ENCODE measurements around the gene SYNDIG1. TPM values are rescaled to one million over a fixed set of nuclear protein-coding genes. Genes with fewer than 3 reads are reported as not detected.
A peak's percentile ranks its signal among the peaks of the same experiment; 100 is the strongest.

The SYNDIG1 gene
- total RNA-seq, 1 experiment from 2014 or later: 5.4 TPM

GRCh38 chr20:24600012-24600411 lies 130.6 kb downstream of the SYNDIG1 start:
- H3K27me3 Mint-ChIP-seq (ENCODE audit: low read depth): no peaks in the 10 kb centered on the region
- no peaks in the 10 kb centered on the region for H3K4me1 ChIP-seq (ENCODE audit: insufficient read depth, low read length)
- H3K56ac ChIP-seq (ENCODE audit: insufficient read length, low read depth, low read length): no peak overlapping the region
- H3K9ac ChIP-seq (ENCODE audit: extremely low read depth, insufficient read length, low read length): no peak overlapping the region
- no peak for DNase-seq
- TF ChIP-seq CTCF (conservative IDR thresholded peaks at IDR 0.05): peak; percentile 54
- no peaks in the 10 kb centered on the region for H4K20me1 ChIP-seq (ENCODE audit: control insufficient read depth, insufficient read depth, insufficient read length)
- WGBS (ENCODE audit: extremely low coverage, insufficient read length, low lambda C conversion rate): no CpG with 5 or more reads among the region's 3 CpGs
- no peak overlapping the region for H2BK15ac ChIP-seq (ENCODE audit: low read depth, low read length)
- peaks cover 8 to 12% of the 10 kb centered on the region in 2 experiments; a peak in 3 of 4 replicates for H3K4me1 Mint-ChIP-seq
- no peak overlapping the region for H3K27ac Mint-ChIP-seq
- no peak overlapping the region for H2BK12ac ChIP-seq (ENCODE audit: insufficient read length, low read depth, low read length)
- no peak overlapping the region for H3K14ac ChIP-seq (ENCODE audit: insufficient read depth, low read length)
- no peak overlapping the region for H4K91ac ChIP-seq (ENCODE audit: insufficient read length, low read depth, low read length)
- H3K9me3 Mint-ChIP-seq: peaks cover 6 to 13% of the 10 kb centered on the region in 2 experiments; a peak in 4 of 5 replicates
- H3K9me3 ChIP-seq (ENCODE audit: control insufficient read depth, low read depth, low read length): no peaks in the 10 kb centered on the region
- no peaks in the 10 kb centered on the region for H3K27me3 ChIP-seq (ENCODE audit: insufficient read depth, low read length)
- no peak overlapping the region for H3K4ac ChIP-seq (ENCODE audit: low read depth, low read length)
- no peak overlapping the region for H2AK5ac ChIP-seq (ENCODE audit: insufficient read length, low read length)
- no peak overlapping the region for H2BK20ac ChIP-seq (ENCODE audit: low read depth, low read length, poor library complexity, severe bottlenecking)
- no peak overlapping the region for H3K18ac ChIP-seq (ENCODE audit: insufficient read length, low read depth, low read length)
- H3K79me2 ChIP-seq (ENCODE audit: insufficient read depth, low read length): peaks cover 3% of the 10 kb centered on the region; the same call in 1 of the 2 replicates
- H2BK5ac ChIP-seq (ENCODE audit: insufficient read length, low read length): no peak overlapping the region
- no peak overlapping the region for H4K5ac ChIP-seq (ENCODE audit: insufficient read length, low read depth, low read length)
- H3K4me2 ChIP-seq (ENCODE audit: insufficient read depth, insufficient read length, low read length): no peak overlapping the region
- no peak overlapping the region for H3T11ph ChIP-seq (ENCODE audit: low read length)
- no peak overlapping the region for H4K8ac ChIP-seq (replicated peaks; ENCODE audit: insufficient read length, low read depth, low read length)
- no peak overlapping the region for H3K23ac ChIP-seq (ENCODE audit: insufficient read length, low read depth, low read length)
- no peak overlapping the region for H2AFZ ChIP-seq (ENCODE audit: low read length)
- no peak overlapping the region for H3K27ac ChIP-seq (ENCODE audit: insufficient read length, low read depth, low read length)
- no peak overlapping the region for H3K4me3 Mint-ChIP-seq
- H3K79me1 ChIP-seq (ENCODE audit: insufficient read depth, low read depth, low read length, poor library complexity, severe bottlenecking): no peaks in the 10 kb centered on the region
- no peaks in the 10 kb centered on the region for H3K23me2 ChIP-seq (ENCODE audit: insufficient read length, low read depth, low read length, poor library complexity, severe bottlenecking)
- H2BK120ac ChIP-seq (ENCODE audit: low read depth, low read length, poor library complexity, severe bottlenecking): no peak overlapping the region
- peaks cover 0 to 4% (median 3%) of the 10 kb centered on the region in 3 experiments; a peak in 2 of 7 replicates for H3K36me3 Mint-ChIP-seq (ENCODE audit: insufficient read depth in 1 of 3, low read depth in 3 of 3)
